Activated CD8-positive, alpha-beta T cell treated with anti-CD3 and anti-CD28 coated beads for 36 hours (primary cell): Measurements from ENCODE around the gene KRTAP20-4. TPM values are rescaled to one million over a fixed set of nuclear protein-coding genes. Genes with fewer than 3 reads are reported as not detected.

Experiments
- ATAC-seq: fragments of 200-7000 bp; cut with Tn5 transposase; one replicate; pipeline ENCODE4 v1.10.0; 2021; ENCODE audit warnings: mild to moderate bottlenecking, moderate library complexity
- CTCF ChIA-PET: fragments of 350-600 bp; sonication (Branson Sonifier 250); formaldehyde crosslinking; loops from one replicate; lab custom pipeline; 2021; ENCODE audit warnings: antibody characterized with exemption; lab: Charles Lee
- POLR2A ChIA-PET: fragments of 350-600 bp; sonication (Branson Sonifier 250); formaldehyde crosslinking; loops from one replicate; lab custom pipeline; 2021; ENCODE audit warnings: antibody characterized with exemption; lab: Charles Lee
- DNase-seq: peaks from one replicate; pipeline ENCODE4 v3.0.0-alpha.2; 2020
- H3K27ac Mint-ChIP-seq: one replicate; pipeline ENCODE4 v1.8.0; 2021; ENCODE audit warnings: mild to moderate bottlenecking, mixed read lengths
- H3K27me3 Mint-ChIP-seq: one replicate; pipeline ENCODE4 v1.8.0; 2021; ENCODE audit warnings: mixed read lengths
- H3K36me3 Mint-ChIP-seq: one replicate; pipeline ENCODE4 v1.8.0; 2021; ENCODE audit warnings: low read depth, mixed read lengths
- H3K4me1 Mint-ChIP-seq: one replicate; pipeline ENCODE4 v1.8.0; 2021; ENCODE audit warnings: low read depth, mixed read lengths
- H3K4me3 Mint-ChIP-seq: one replicate; pipeline ENCODE4 v1.8.0; 2021; ENCODE audit warnings: mild to moderate bottlenecking, moderate library complexity, mixed read lengths
- H3K9me3 Mint-ChIP-seq: one replicate; pipeline ENCODE4 v1.8.0; 2021; ENCODE audit warnings: mixed read lengths
- CTCF ChIP-seq: fragments of 200-600 bp; IDR thresholded peaks from one replicate; pipeline ENCODE4 v1.8.0; 2022; ENCODE audit warnings: antibody characterized with exemption, mild to moderate bottlenecking
- intact Hi-C: fragments of 100-400 bp; cut with micrococcal nuclease; formaldehyde crosslinking; loops from one replicate; pipeline ENCODE4 v1.10.0; 2022
- total RNA-seq, 2 experiments: library from RNA; stranded (reverse); gene quantifications; one replicate each; pipeline ENCODE4 v1.2.3, GENCODE V29; 2021

Gene KRTAP20-4
- total RNA-seq, 2 experiments from 2014 or later, result not detected

- Mint-ChIP-seq H3K36me3 (no peaks in the 10 kb centered on the region), H3K27me3 (peaks cover 1% of the 10 kb centered on the region), H3K9me3 (no peaks in the 10 kb centered on the region), H3K4me3 (no peak overlapping the region), H3K4me1 (no peaks in the 10 kb centered on the region), H3K27ac (no peak overlapping the region)
- ChIA-PET CTCF (no interaction called here), POLR2A (no interaction called here)
- intact Hi-C loops, result no loop called here
- no peak for ATAC-seq
- DNase-seq, result no peak
- no peak for TF ChIP-seq CTCF
These were observed 8.3 kb upstream of the KRTAP20-4 start for GRCh38 chr21:30612132-30612531.

GRCh38 chr21:30613836-30614235, 6.6 kb upstream of the KRTAP20-4 start, which contains the start of gene KRTAP6-1:
KRTAP6-1 (minus strand) TSS chr21:30613930; CDS start chr21:30613904, 26 bp downstream.
- Mint-ChIP-seq H3K4me3 (no peak within 1 kb of the TSS), H3K4me1 (no peaks in the 10 kb centered on the region), H3K9me3 (no peaks in the 10 kb centered on the region), H3K27me3 (no peaks in the 10 kb centered on the region), H3K27ac (no peak within 1 kb of the TSS), H3K36me3 (no peaks in the 10 kb centered on the region)
- POLR2A ChIA-PET, result no interaction called here
- intact Hi-C loops, result no loop called here
- TF ChIP-seq CTCF, result no peak
- DNase-seq (no peak), ATAC-seq (no peak)
- CTCF ChIA-PET, result no interaction called here

GRCh38 chr21:30615199-30615598, 5.2 kb upstream of the KRTAP20-4 start:
- no peaks in the 10 kb centered on the region for H3K27me3 Mint-ChIP-seq
- ATAC-seq, result no peak
- intact Hi-C loops, result no loop called here
- DNase-seq, result no peak
- POLR2A ChIA-PET, result no interaction called here
- no peaks in the 10 kb centered on the region for H3K36me3 Mint-ChIP-seq
- H3K4me3 Mint-ChIP-seq, result no peak overlapping the region
- H3K4me1 Mint-ChIP-seq, result no peaks in the 10 kb centered on the region
- CTCF ChIA-PET, result no interaction called here
- no peak for TF ChIP-seq CTCF
- no peak overlapping the region for H3K27ac Mint-ChIP-seq
- H3K9me3 Mint-ChIP-seq, result no peaks in the 10 kb centered on the region

GRCh38 chr21:30616125-30616524, 4.3 kb upstream of the KRTAP20-4 start, which contains the start of gene KRTAP20-1:
KRTAP20-1 (plus strand) TSS chr21:30616425; CDS start chr21:30616455, 30 bp downstream.
- H3K27ac Mint-ChIP-seq, result no peak within 1 kb of the TSS
- ChIA-PET POLR2A (no interaction called here), CTCF (no interaction called here)
- TF ChIP-seq CTCF, result no peak
- H3K9me3 Mint-ChIP-seq, result no peaks in the 10 kb centered on the region
- ATAC-seq, result no peak
- no peak for DNase-seq
- no peaks in the 10 kb centered on the region for H3K27me3 Mint-ChIP-seq
- no peaks in the 10 kb centered on the region for H3K36me3 Mint-ChIP-seq
- intact Hi-C loops, result no loop called here
- no peaks in the 10 kb centered on the region for H3K4me1 Mint-ChIP-seq
- no peak within 1 kb of the TSS for H3K4me3 Mint-ChIP-seq

GRCh38 chr21:30620080-30620479, 347 bp upstream of the KRTAP20-4 start:
- Mint-ChIP-seq H3K4me3 (no peak overlapping the region), H3K4me1 (no peaks in the 10 kb centered on the region), H3K27me3 (no peaks in the 10 kb centered on the region), H3K36me3 (no peaks in the 10 kb centered on the region), H3K27ac (no peak overlapping the region), H3K9me3 (no peaks in the 10 kb centered on the region)
- DNase-seq, result no peak
- CTCF ChIA-PET, result interaction anchor here (1.1 kb wide), 1 partner anchor 14 kb away, joined by 3 read pairs; no protein-coding TSS in a partner anchor
- POLR2A ChIA-PET, result no interaction called here
- intact Hi-C loops, result no loop called here
- no peak for ATAC-seq
- no peak for TF ChIP-seq CTCF
